Stimulated activated CD4-positive, alpha-beta T cell treated with anti-CD3 and anti-CD28 coated beads, TNF-alpha, amount 100 ng/mL, for 4 hours (primary cell): ENCODE results near the gene NR6A1.
A peak's percentile ranks its signal among the peaks of the same experiment; 100 is the strongest.

Experiments
- DNase-seq, 3 experiments: peaks; one replicate each; pipeline ENCODE4 v3.0.0-alpha.2; 2020; ENCODE audit warnings: low read depth in 3 of 3

NR6A1 gene

DNA sequence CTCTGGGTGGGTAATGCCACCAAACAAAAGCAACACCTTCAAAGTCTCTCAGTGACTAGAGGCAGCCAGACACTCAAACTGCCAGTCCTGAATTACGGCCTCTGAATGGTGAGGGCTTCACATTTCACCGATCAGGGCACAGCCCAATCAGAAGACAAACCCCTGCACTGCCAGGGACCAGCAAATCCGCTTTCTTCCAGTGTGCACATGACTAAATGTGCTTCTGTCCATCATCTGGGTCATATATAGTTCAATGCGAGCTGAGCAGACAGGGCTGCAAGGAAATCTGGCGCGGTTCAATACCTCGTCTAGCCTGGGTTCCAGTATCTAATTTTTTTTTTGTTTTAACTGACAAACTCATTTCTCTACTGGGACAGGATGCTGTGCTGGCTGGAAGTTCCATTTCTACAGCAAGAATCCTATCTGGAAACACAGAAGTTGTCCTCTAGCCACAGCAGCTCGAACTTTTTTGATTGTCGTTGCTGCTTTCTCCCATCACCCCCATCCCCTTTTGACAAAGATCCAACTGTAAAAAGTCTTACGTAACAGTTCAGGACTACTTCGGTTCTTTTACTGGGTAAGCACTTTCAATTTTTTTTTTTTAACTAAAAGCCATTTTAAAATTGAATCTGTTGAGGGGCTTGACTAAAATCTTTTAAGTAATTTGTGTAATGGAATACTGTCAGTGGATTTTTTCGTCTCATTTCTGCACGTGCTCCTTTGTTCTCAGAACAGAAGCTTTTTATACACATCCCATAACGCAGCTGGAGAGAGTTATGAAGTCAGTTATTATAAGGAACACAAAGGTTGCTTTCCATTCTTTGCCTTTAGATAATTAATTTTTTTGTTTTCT, 112.7 kb downstream of the NR6A1 start:
- DNase-seq: no peak

DNA sequence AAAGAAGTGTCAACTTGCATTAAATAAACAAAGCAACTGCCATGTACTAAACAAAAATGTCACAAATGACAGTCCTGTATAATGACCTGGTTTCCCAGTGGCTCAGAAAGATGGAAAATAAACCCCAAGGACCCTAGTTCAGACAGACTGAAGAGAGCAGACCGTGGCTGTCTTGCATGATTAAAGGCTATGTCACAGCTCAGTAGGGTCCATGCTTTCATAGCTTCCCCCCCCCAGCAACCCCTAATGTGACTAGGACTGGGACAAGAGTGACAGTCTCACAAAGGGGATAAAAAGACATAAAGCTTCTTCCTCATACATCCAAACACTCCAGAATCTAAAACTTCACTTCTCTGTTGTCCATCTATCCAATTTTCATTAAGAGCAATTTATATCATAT, 113.6 kb downstream of the NR6A1 start:
- DNase-seq: no peak

DNA sequence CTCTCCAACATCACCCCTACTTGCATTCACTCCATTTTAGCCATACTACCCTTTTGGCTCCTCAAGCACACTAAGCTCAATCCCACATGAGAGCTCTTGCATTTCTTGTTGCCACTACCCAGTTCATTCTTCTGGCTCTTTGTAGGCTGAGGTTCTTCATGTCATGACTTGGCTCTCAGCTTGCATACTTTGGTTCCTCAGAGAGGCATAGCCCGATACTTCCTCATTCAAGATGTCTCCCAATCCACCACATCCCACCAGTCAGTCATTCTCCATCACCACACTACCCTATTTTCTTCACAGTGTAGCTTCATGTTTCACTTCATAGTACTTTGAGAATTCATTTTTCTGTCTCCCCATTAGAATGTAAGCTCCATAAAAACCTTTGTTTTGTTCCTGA, 116.7 kb downstream of the NR6A1 start:
- DNase-seq: no peak

DNA sequence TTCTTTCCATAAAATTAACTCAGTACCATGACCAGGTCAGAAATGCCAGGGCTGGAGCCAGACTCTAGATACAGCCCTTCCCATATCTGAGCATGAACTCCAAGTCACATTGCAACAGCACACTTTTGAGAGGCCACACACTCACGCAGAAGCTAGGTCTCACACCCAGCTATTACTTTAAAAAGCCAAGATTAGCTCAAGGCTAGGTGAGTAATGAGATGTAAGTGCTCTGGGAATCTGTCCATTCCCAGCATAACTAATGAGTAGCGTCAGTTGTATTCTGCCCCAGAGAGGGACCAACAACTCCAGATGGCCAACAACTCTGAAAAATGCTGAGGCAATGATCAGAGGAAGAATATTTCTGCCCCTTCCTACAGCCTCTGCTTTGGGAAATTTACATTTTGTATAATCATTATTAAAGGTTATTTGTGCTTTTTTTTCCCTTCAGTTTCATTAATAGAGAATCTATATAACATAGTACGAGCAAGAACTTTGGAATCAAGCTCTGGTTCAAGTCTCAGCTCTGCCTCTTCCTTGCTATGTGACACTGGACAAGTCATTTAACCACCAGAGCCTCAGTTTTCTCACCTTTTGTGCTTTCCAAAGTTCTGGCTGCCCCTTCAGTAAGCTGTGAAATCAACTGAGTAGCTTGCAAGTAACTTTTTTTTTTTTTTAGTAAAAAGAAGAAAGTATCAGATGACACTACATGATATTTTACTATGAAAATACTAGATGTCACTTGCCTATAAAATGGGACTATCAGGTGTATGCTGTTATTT, 118.3 kb downstream of the NR6A1 start:
- no peak for DNase-seq

DNA sequence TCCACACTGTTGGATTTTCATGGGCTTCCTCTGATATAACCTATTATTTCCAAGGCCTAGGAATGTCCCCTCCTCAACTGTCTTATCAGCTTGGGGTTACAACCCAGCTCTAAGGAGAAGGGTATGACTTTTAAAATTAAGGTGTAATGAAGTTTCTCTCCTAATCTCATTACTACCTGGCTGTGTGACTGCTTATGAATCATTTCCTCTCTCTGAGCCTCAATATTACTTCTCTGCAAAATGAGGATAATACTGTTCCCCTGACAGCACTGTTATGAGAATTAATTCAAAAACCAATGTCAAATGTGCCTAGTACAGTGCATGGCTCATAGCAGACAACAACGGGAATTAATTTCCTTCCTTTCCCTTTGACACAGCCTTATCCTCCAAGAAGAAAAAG, 118.9 kb downstream of the NR6A1 start:
- DNase-seq: no peak

DNA sequence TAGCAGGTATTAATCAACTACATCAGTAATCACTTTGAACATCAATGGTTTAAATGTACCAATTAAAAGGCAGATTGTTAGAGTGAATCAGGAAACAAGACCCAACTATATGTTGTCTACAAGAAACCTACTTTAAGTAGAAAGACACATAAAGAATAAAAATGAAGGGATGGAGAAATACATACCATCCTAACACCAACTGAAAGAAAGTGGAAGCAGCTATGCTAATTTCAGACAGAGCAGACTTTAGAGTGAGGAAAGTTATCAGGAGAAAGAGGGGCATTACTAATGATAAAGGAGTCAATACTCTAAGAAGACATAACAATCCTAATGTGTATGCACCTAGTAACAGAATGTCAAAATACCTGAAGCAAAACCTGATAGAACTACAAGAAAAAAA, 125.8 kb downstream of the NR6A1 start:
- DNase-seq: no peak

DNA sequence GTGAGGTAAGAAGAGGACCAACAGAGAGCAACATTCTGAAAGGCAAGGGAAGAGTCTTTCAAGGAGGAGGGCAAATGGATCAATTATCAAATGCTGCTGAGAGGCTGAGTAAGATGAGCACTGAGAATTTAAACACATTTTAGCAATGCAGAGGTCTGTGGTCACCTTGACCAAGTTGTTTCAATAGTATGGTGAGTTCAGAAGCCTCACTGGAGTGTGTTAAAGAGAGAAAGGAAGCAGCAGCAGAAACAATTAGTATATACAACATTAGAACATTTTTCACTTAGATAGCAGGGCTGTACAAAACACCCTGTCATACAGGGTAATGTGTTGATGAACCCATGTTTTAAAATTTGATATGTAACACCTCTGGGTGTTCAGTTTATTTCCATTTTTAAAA, 131.5 kb downstream of the NR6A1 start:
- DNase-seq: no peak

DNA sequence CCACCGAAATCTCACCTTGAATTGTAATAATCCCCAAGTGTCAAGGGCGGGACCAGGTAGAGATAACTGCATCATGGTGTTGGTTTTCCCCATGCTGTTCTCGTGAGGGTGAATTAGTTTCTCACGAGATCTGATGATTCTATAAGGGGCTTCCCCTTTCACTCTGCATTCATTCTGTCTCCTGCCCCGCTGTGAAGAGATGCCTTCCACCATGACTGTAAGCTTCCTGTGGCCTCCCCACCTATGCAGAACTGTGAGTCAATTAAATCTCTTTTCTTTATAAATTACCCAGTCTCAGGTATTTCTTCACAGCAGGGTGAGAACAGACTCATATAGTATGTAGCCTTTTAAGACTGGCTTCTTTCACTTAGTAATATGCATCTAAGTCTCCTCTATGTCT, 135.8 kb downstream of the NR6A1 start:
- DNase-seq: no peak

DNA sequence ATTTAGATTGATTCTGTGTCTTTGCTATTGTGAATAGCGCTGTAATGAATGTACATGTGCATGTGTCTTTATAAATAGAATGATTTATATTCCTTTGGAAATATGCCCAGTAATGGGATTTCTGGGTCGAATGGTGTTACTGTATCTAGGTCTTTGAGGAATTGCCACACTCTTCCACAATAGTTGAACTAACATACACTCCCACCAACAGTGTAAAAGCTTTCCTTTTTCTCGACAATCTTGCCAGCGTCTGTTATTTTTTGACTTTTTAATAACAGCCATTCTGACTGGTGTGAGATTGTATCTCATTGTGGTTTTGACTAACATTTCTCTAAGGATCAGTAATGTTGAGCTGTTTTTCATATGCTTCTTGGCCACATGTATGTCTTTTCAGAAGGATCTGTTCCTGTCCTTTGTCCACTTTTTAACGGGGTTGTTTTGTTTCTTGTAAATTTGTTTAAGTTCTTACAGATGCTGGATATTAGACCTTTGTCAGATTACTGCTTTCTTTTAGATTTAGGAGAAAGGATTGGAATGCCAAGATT, 139.0 kb downstream of the NR6A1 start:
- no peak for DNase-seq

DNA sequence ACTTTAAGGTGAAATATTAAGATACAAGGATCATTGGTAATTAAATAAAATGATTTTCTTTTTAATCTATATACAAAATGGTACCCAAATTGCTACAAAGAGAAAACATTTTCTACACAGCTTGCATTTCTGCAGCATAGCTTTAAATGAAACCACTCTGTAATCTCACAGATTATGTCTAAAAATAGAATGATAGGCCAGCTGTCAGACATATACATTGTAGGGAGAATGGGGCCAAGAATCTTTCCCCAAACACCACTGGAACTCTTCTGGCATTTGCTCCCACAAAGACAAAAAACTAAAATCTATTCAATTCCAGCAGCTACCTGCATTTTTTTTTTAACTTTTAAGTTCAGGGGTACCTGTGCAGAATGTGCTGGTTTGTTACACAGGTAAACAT, 139.8 kb downstream of the NR6A1 start:
- DNase-seq: no peak

DNA sequence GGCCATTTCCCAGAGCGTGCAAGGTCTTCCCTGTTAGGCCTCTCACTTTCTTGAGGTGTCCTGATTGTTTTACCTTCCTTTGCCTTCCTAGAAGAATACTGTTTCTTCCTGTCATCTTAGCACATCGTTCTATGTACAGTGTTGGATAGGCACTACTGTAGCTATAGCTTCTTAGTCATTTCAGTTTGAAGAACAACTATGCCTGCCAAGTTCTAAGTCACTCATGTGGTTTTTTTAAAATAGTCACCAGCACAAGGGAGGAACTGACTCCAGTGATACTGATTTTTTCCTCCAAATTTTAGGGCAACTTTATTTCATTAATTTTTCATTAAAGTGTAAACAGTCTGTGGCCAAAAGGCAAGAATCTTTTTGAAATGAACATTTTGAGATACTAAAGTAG, 141.5 kb downstream of the NR6A1 start:
- DNase-seq: no peak

DNA sequence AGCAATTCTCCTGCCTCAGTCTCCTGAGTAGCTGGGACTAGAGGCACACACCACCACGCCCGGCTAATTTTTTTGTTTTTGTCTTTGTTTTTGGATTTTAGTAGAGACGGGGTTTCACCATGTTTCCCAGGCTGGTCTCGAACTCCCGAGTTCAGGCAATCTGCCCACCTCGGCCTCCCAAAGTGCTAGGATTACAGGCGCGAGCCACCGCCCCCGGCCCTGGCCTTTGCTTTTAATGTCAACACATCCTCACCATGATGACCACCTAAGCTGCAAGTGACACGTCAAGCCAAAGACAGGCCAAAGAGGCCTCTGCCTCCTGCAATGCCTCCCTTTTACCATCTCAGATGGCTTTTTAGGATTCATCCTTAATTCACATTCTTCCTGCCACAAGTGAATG, 142.4 kb downstream of the NR6A1 start:
- DNase-seq: no peak

DNA sequence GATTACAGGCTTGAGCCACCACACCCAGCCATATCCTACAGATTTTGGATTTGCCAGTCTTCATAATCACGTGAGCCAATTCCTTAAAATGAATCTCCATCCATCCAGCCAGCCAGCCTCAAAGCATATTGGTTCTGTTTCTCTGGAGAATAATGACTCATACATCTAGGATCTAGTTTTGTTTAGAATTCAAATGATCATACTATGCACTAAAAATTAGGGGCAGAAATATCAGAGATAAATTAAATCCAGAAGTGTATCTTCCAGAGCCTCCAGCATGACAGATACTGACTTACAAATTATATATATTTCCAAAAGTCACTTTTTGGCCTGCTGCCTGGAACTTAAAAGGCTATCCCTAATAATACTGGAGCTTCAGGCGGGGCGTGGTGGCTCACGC, 144.8 kb downstream of the NR6A1 start:
- DNase-seq: no peak

DNA sequence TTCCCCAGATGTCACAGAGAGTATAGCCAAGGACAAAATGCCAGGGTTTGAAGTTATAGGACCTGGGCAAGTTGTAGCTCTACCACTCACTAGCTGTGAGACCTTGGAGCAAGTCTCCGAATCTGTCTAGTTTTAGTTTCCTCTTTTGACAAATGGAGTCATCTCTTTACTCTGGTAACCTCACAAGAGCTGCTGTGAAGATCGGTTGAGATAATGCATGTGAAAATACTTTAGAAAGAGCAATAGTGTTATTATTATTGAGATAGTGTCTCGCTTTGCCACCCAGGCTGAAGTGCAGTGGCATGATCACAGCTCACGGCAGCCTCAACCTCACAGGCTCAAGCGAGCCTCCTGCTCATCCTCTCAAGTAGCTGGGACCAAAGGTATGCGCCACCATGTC, 146.0 kb downstream of the NR6A1 start:
- DNase-seq: no peak

DNA sequence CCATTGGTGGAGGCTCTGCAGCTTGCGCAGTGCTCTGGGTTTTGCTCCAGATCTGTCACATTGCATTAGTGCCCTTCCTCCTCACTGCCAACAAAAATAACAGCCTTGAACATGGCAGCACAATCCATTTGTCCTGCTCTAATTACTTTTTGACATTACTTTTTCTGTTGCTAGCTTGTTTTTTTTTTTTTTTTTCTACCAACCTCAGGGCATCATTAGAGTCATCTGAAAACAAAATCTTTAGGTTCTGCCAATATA, 146.4 kb downstream of the NR6A1 start:
- no peak for DNase-seq

DNA sequence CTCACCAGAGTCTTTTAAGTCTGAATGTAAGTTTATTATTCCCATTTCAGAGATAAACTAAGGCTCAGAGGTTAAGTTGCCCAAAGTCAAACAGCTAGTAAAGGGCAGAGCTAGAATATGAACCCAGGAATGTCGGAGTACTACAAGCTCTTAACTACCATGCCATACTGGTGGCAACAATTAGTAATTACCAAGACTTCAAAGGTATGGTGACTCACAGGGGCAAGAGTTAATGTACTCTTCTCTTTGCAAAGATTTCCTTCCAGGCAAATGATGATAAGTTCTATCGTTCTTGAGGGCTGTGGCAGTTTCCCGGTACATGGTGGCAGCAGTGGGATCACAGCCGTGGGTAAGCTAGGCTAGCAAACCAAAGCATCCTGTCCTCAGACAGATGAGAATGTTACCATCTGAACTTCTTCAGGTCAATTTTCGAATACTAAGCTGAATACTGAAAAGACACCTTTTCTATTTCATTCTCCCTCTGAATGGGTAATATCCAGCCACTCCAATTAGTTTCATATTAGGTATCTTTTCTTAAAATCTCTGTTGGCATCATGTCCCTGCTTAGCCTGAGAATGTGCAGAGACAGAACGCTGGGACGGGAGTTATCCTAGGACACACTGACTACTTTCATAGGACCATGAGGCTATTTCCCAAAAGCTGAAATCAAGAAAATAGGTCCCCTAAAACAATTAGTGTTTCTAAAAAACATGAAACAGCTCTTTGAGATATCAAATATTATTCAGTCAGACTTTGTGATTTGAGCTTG, 147.0 kb downstream of the NR6A1 start:
- DNase-seq: no peak

DNA sequence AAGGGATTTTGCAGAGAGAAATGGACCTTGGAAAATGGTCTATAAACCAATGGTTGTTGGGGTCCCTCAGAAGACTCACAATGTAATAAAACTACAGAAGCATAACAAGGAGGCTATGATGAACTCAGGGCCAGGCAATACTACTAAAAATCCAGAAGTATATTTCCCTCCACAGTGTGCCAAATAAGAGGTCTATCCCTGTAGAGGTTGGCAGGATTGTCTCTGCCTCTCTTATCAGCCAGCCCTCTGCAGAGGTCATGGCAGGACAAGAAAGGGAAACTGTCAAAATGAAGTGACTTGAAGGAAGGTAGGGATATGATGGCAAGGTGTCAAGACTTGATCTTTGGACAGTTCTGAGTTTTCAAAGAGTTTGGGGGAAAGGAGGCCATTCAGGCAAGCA, 148.2 kb downstream of the NR6A1 start:
- no peak for DNase-seq

DNA sequence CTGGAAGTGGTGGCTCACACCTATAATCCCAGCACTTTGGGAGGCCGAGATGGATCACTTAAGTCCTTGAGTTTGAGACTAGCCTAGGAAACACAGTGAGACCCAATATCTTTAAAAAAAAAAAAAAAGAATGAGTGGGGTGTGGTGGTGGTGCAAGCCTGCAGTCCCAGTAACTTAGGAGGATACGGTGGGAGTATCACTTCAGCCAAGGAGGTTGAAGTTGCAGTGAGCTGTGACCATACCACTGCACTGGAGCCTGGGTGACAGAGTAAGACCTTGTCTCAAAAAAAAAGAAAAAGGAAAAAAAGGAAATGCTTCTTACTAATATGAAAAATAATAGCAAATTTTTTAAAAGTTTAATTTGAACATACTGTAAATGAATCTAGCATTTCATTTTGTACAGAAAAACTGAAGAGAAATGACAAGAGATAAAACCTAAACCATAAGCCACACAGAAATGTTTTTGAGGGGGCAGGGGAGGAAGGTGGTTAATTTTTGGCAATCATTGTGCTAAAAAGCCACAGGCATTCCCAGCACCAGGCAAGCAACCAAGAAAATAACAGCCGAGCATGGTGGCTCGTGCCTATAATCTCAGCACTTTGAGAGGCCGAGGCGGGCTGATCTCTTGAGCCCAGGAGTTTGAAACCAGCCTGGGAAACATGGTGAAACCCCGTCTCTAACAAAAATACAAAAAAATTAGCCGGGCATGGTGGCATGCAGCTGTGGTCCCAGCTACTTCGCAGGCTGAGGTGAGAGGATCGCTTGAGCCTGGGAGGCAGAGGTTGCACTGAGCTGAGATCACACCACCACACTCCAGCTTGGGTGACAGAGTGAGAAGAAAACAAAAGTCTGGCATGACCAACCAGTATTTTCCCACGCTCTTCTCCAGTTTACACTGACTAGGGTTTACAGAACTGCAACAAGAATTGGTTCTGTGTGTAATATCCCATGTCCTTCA, 149.5 kb downstream of the NR6A1 start:
- DNase-seq: no peak

DNA sequence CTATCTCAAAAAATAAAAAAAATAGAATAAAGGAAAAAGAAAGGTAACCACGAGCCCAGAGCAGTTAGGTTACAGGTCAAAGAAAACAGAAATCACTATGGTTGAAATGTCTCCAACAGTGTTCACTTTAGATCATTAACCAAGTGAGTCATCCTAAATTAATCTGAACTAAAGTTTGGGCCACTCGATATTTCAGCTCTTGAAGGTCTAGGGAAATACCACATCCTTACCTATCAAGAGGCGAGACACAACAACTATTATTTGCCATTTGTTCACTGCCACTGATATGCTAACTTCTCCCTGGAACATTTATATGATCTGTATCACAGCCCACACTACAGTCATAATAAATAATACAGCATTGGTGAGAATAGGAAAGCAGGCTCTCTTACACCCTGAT, 152.6 kb downstream of the NR6A1 start:
- DNase-seq: no peak

DNA sequence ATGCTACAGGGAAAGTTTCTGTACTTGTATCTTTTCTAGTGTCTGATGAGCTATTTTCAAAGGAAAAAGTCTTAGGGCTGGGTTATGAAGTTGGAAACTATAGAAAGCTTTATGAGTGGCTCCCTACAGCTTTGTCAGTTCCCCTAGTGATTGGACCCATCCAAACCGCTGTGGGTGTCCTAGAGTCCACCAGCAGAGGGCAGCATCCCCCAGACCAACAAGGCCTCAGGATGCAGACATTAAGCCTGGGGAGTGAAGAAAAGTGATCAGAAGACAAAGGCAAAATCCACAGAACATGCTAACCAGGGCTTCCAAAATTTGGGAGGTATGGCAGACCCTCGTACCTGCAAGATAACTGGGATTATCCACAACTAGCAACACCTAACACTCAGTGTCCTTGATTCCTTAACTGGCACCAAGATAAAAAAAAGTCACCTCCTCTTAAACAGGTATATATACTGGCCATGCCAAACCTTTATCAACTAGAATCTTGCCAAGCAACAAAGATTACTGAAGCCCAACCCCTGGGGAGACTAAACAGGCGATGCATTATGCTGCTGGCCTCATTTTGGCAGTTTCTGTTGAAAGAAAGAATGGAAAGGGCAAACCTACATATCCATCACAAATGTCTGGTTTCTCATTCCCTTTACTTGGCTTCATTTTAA, 153.5 kb downstream of the NR6A1 start:
- DNase-seq: peak; percentile 40 to 49 (median 43)

DNA sequence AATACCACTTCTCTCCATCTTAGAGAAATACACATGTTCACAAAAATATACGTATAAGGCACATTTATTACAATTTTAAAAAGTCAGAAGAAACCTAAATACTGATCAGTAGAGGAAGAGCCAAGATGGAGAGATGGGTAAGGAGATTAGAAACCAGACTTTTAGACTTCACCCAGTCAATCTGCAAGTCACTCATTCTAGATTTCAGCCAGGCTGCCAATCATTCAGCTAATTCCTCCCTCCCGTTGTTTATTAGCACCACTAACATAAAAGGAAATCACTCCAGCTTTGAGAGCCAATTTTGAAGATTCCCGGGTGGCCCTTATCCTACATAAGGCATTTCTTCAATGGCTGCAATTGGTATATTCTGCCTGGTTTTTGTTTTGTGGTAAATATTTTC, 154.2 kb downstream of the NR6A1 start:
- DNase-seq: no peak
